HEK293 (cell line): ENCODE measurements around the gene RAB6C.

Experiments used
- CTCF ChIA-PET: fragments of 350-600 bp; formaldehyde crosslinking; extraction: SDS; loops from one replicate; lab custom pipeline; 2021; ENCODE audit warnings: antibody characterized with exemption; lab: Yijun Ruan, JAX
- POLR2A ChIA-PET: fragments of 300-600 bp; formaldehyde crosslinking; extraction: SDS; loops from one replicate; lab custom pipeline; 2020; ENCODE audit warnings: antibody characterized with exemption, inconsistent platforms; lab: Yijun Ruan, JAX
- H3K27ac ChIP-seq: fragments of 200-500 bp; sonication (Bioruptor generic); 2 replicates; pipeline ENCODE4 v1.5.1; 2014; ENCODE audit warnings: low read depth, low read length, control low read depth, inconsistent platforms; ENCODE audit errors: extremely low read depth
- H3K36me3 ChIP-seq, 2 experiments: fragments of 200-500 bp in 1 of 2; sonication (Bioruptor generic) in 1 of 2; 1 replicate in 1 of 2; 2 replicates in 1 of 2; pipeline ENCODE4 v1.5.1; 2014 to 2017; ENCODE audit warnings: inconsistent platforms in 2 of 2, low read length in 2 of 2; ENCODE audit not compliant: control insufficient read depth in 2 of 2, insufficient read depth in 1 of 2
- H3K4me1 ChIP-seq: fragments of 200-500 bp; sonication (Bioruptor generic); 2 replicates; pipeline ENCODE4 v1.5.1; 2014; ENCODE audit warnings: mild to moderate bottlenecking, low read length, inconsistent platforms; ENCODE audit not compliant: control insufficient read depth, insufficient read depth
- H3K4me3 ChIP-seq: 2 replicates; pipeline ENCODE4 v1.5.1; 2011; ENCODE audit warnings: low read depth, mild to moderate bottlenecking, control low read depth, low read length, moderate library complexity
- H3K9me3 ChIP-seq: fragments of 200-500 bp; sonication (Bioruptor generic); 2 replicates; pipeline ENCODE4 v1.5.1; 2014; ENCODE audit warnings: low read depth, low read length, inconsistent platforms; ENCODE audit not compliant: control insufficient read depth, insufficient read depth
- BCL11A ChIP-seq: fragments of 450-650 bp; formaldehyde crosslinking; IDR thresholded peaks from 2 replicates; pipeline ENCODE4 v1.5.1; 2016; ENCODE audit warnings: low read depth, missing biosample characterization, missing genetic modification characterization
- GLI4 ChIP-seq: fragments of 450-650 bp; formaldehyde crosslinking; IDR thresholded peaks from 2 replicates; pipeline ENCODE4 v1.5.1; 2016; ENCODE audit warnings: missing biosample characterization, missing genetic modification characterization
- HOXA7 ChIP-seq: sonication (generic); formaldehyde crosslinking; IDR thresholded peaks from 2 replicates; pipeline ENCODE4 v1.8.1; 2022; ENCODE audit warnings: missing genetic modification reagents, borderline replicate concordance
- KLF7 ChIP-seq: fragments of 450-650 bp; formaldehyde crosslinking; IDR thresholded peaks from 2 replicates; pipeline ENCODE4 v1.5.1; 2016; ENCODE audit warnings: missing biosample characterization, missing genetic modification characterization, borderline replicate concordance
- KLF8 ChIP-seq: fragments of 450-650 bp; formaldehyde crosslinking; IDR thresholded peaks from 2 replicates; pipeline ENCODE4 v1.5.1; 2016; ENCODE audit warnings: missing biosample characterization, missing genetic modification characterization
- PRDM1 ChIP-seq: fragments of 450-650 bp; formaldehyde crosslinking; IDR thresholded peaks from 2 replicates; pipeline ENCODE4; 2016; ENCODE audit warnings: missing biosample characterization, missing genetic modification characterization
- PRDM6 ChIP-seq: fragments of 450-650 bp; formaldehyde crosslinking; IDR thresholded peaks from 2 replicates; pipeline ENCODE4 v1.5.1; 2017; ENCODE audit warnings: missing biosample characterization, missing genetic modification characterization
- REST ChIP-seq: fragments of 450-650 bp; formaldehyde crosslinking; IDR thresholded peaks from 2 replicates; pipeline ENCODE4 v1.5.1; 2016; ENCODE audit warnings: missing biosample characterization, missing genetic modification characterization
- SETDB1 ChIP-seq: IDR thresholded peaks from one replicate; pipeline ENCODE4 v1.6.1; 2017; ENCODE audit warnings: mild to moderate bottlenecking, low read length, moderate library complexity, mixed read lengths; ENCODE audit not compliant: insufficient read length
- ZBTB21 ChIP-seq: fragments of 450-650 bp; formaldehyde crosslinking; IDR thresholded peaks from 2 replicates; pipeline ENCODE4 v1.5.1; 2017; ENCODE audit warnings: missing biosample characterization, missing genetic modification characterization
- ZBTB26 ChIP-seq: fragments of 450-650 bp; formaldehyde crosslinking; optimal IDR thresholded peaks from 2 replicates; pipeline ENCODE3; 2016; ENCODE audit warnings: missing biosample characterization, mild to moderate bottlenecking, missing genetic modification characterization
- ZEB2 ChIP-seq: fragments of 450-650 bp; formaldehyde crosslinking; IDR thresholded peaks from 2 replicates; pipeline ENCODE4 v1.5.1; 2016; ENCODE audit warnings: missing biosample characterization, missing genetic modification characterization
- ZFP37 ChIP-seq: fragments of 450-650 bp; formaldehyde crosslinking; IDR thresholded peaks from 2 replicates; pipeline ENCODE4 v1.5.1; 2016; ENCODE audit warnings: missing biosample characterization, missing genetic modification characterization
- ZNF133 ChIP-seq: fragments of 450-650 bp; formaldehyde crosslinking; IDR thresholded peaks from 2 replicates; pipeline ENCODE4 v1.5.1; 2016; ENCODE audit warnings: missing biosample characterization, missing genetic modification characterization
- ZNF138 ChIP-seq: fragments of 450-650 bp; formaldehyde crosslinking; IDR thresholded peaks from 2 replicates; pipeline ENCODE4 v1.5.1; 2016; ENCODE audit warnings: missing biosample characterization, missing genetic modification characterization, borderline replicate concordance
- ZNF223 ChIP-seq: fragments of 450-650 bp; formaldehyde crosslinking; IDR thresholded peaks from 2 replicates; pipeline ENCODE4 v1.5.1; 2016; ENCODE audit warnings: missing biosample characterization, missing genetic modification characterization
- ZNF302 ChIP-seq: fragments of 450-650 bp; formaldehyde crosslinking; IDR thresholded peaks from 2 replicates; pipeline ENCODE4 v1.5.1; 2016; ENCODE audit warnings: missing biosample characterization, missing genetic modification characterization, low read depth
- ZNF48 ChIP-seq: fragments of 450-650 bp; formaldehyde crosslinking; IDR thresholded peaks from 2 replicates; pipeline ENCODE4 v1.5.1; 2016; ENCODE audit warnings: missing biosample characterization, missing genetic modification characterization
- ZNF488 ChIP-seq: fragments of 450-650 bp; formaldehyde crosslinking; IDR thresholded peaks from 2 replicates; pipeline ENCODE4 v1.5.1; 2016; ENCODE audit warnings: missing biosample characterization, missing genetic modification characterization
- ZNF549 ChIP-seq: fragments of 450-650 bp; IDR thresholded peaks from 2 replicates; pipeline ENCODE4 v1.5.1; 2018; ENCODE audit warnings: missing biosample characterization, missing genetic modification characterization, mild to moderate bottlenecking, inconsistent platforms, moderate library complexity
- ZNF555 ChIP-seq: fragments of 450-650 bp; formaldehyde crosslinking; conservative IDR thresholded peaks from 2 replicates; pipeline ENCODE4 v1.5.1; 2017; ENCODE audit warnings: missing biosample characterization, mild to moderate bottlenecking, missing genetic modification characterization, inconsistent platforms
- ZNF629 ChIP-seq: fragments of 450-650 bp; formaldehyde crosslinking; IDR thresholded peaks from 2 replicates; pipeline ENCODE4 v1.5.1; 2017; ENCODE audit warnings: missing biosample characterization, missing genetic modification characterization
- ZNF670 ChIP-seq: fragments of 450-650 bp; formaldehyde crosslinking; IDR thresholded peaks from 2 replicates; pipeline ENCODE4 v1.5.1; 2016; ENCODE audit warnings: missing biosample characterization, missing genetic modification characterization, low read depth
- ZNF704 ChIP-seq: fragments of 450-650 bp; formaldehyde crosslinking; IDR thresholded peaks from 2 replicates; pipeline ENCODE4 v1.5.1; 2016; ENCODE audit warnings: missing biosample characterization, missing genetic modification characterization

RAB6C gene

GRCh38 chr2:129934044-129934822 lies 45.2 kb upstream of the RAB6C start:
- TF ChIP-seq ZNF555 (tag by site-specific recombination): no peak
- no peak for TF ChIP-seq ZNF629 (tag by site-specific recombination)
- TF ChIP-seq REST (tag by site-specific recombination): no peak
- no peak for TF ChIP-seq ZEB2 (tag by site-specific recombination)
- no peak for TF ChIP-seq PRDM6
- no peak for TF ChIP-seq SETDB1
- no peak for TF ChIP-seq ZNF223 (tag by site-specific recombination)
- no peak for TF ChIP-seq ZBTB21 (tag by site-specific recombination)
- no peak for TF ChIP-seq ZNF549
- H3K36me3 ChIP-seq: no peaks in the 10 kb centered on the region
- H3K27ac ChIP-seq: no peak overlapping the region
- CTCF ChIA-PET: interaction anchor here (0.7 kb wide), 2 partner anchors 32 to 399 kb away, joined by 3 read pairs; no protein-coding TSS in a partner anchor
- no peaks in the 10 kb centered on the region for H3K9me3 ChIP-seq
- POLR2A ChIA-PET: no interaction called here
- no peaks in the 10 kb centered on the region for H3K4me1 ChIP-seq
- no peak overlapping the region for H3K4me3 ChIP-seq

- TF ChIP-seq ZNF48 (tag by site-specific recombination) (no peak), KLF8 (tag by site-specific recombination) (no peak), ZBTB26 (tag by site-specific recombination) (no peak), ZNF670 (tag by site-specific recombination) (no peak), HOXA7 (CRISPR knock-in tag) (no peak), GLI4 (tag by site-specific recombination) (no peak), ZNF704 (tag by site-specific recombination) (no peak), ZNF138 (no peak), ZNF302 (no peak), ZNF133 (tag by site-specific recombination) (no peak), ZNF488 (tag by site-specific recombination) (no peak), ZFP37 (tag by site-specific recombination) (no peak), KLF7 (tag by site-specific recombination) (no peak), BCL11A (tag by site-specific recombination) (no peak), PRDM1 (no peak)
- TF ChIP-seq, all 188 proteins: peak for 0
- Histone ChIP-seq H3K9me3 (no peaks in the 10 kb centered on the region), H3K36me3 (no peaks in the 10 kb centered on the region), H3K27ac (no peak overlapping the region), H3K4me1 (no peaks in the 10 kb centered on the region), H3K4me3 (no peak overlapping the region)
- POLR2A ChIA-PET: no interaction called here
- CTCF ChIA-PET: interaction anchor here (0.7 kb wide), 3 partner anchors 33 to 401 kb away, joined by 3 to 4 read pairs (median 3); no protein-coding TSS in a partner anchor
These were observed 44.3 kb upstream of the RAB6C start for GRCh38 chr2:129935118-129935517.
